Stomach (tissue), 4 donors: ENCODE data around the gene COPS9.

ENCODE experiments used
- POLR2AphosphoS5 ChIP-seq, 3 donors: sonication (generic); formaldehyde crosslinking; IDR thresholded peaks; one replicate each; pipeline ENCODE4 v1.6.1; 2016; ENCODE audit warnings: antibody characterized with exemption in 3 of 3
- TF ChIP-seq, protein P1 (sequence below), 7 experiments: fragments of 450-650 bp in 4 of 7; fragments of 200-600 bp in 3 of 7; sonication (generic) in 3 of 7; IDR thresholded peaks; one replicate each; pipeline ENCODE4 v1.5.1; 2016 to 2019; ENCODE audit warnings: antibody characterized with exemption in 7 of 7, control low read depth in 2 of 7, mild to moderate bottlenecking in 1 of 7

- TF ChIP-seq POLR2AphosphoS5 (IDR thresholded peaks at IDR 0.05): no peak
- TF ChIP-seq, protein P1, sequence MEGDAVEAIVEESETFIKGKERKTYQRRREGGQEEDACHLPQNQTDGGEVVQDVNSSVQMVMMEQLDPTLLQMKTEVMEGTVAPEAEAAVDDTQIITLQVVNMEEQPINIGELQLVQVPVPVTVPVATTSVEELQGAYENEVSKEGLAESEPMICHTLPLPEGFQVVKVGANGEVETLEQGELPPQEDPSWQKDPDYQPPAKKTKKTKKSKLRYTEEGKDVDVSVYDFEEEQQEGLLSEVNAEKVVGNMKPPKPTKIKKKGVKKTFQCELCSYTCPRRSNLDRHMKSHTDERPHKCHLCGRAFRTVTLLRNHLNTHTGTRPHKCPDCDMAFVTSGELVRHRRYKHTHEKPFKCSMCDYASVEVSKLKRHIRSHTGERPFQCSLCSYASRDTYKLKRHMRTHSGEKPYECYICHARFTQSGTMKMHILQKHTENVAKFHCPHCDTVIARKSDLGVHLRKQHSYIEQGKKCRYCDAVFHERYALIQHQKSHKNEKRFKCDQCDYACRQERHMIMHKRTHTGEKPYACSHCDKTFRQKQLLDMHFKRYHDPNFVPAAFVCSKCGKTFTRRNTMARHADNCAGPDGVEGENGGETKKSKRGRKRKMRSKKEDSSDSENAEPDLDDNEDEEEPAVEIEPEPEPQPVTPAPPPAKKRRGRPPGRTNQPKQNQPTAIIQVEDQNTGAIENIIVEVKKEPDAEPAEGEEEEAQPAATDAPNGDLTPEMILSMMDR (IDR thresholded peaks at IDR 0.05): no peak
These were observed 7.4 kb downstream of the COPS9 start for GRCh38 chr2:240128608-240129145.
